TTC549 (cell line): Measurements from ENCODE around the gene ETNK1.
"Not testable (repeated sequence)": the region's sequence is repeated elsewhere in the genome, so short reads cannot be mapped to it uniquely, and the experiment has no call there.

ENCODE experiments used
- FAIRE-seq: peaks from 2 replicates; lab custom pipeline; 2012; peaks lifted over from hg19 to GRCh38; lab: Jason Lieb, UNC

The ETNK1 gene

GRCh38 chr12:22624870-22625761, at the start of gene ETNK1:
ETNK1 (plus strand) TSS chr12:22625171; CDS start chr12:22625431, 260 bp downstream.
- no peak for FAIRE-seq

GRCh38 chr12:22576065-22576464, 48.9 kb upstream of the ETNK1 start:
- FAIRE-seq, result no peak

DNA sequence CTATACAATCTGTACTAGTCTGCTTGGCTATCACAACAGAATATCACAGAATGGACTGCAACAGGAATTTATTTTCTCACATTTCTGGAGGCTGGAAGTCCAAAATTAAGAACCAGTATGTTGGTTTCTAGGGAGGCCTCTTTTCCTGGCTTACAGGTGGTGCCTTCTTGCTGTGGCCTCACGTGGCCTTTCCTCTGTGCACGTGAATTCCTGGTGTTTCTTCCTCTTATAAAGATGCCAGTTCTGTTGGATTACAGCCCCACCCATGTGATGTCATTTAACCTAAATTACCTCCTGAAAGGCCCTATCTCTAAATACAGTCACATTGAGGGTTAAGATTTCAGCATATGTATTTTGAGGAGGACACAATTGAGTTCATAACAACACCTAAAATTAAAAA, 48.5 kb upstream of the ETNK1 start:
- no peak for FAIRE-seq

- no peak for FAIRE-seq
These were observed 47.3 kb upstream of the ETNK1 start for GRCh38 chr12:22577667-22578066.

DNA sequence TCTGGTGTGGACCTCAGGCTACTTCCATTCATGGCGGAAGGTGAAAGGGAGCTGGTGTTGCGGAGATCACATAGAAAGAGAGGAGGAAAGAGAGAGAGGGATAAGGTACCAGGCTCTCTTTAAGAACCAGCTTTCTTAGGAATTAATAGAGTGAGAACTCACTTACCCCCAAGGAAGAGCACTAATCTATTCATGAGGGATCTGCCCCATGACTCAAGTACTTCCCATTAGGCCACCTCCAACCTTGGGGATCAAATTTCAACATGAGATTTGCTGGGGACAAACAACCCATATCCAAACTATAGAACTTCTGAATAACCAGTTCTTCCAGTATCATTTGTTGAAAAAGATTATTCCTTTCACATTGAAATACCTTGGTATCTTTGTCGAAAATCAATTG, 46.6 kb upstream of the ETNK1 start:
- FAIRE-seq, result no peak

- no peak for FAIRE-seq
These were observed 36.2 kb upstream of the ETNK1 start for GRCh38 chr12:22588817-22589216.

DNA sequence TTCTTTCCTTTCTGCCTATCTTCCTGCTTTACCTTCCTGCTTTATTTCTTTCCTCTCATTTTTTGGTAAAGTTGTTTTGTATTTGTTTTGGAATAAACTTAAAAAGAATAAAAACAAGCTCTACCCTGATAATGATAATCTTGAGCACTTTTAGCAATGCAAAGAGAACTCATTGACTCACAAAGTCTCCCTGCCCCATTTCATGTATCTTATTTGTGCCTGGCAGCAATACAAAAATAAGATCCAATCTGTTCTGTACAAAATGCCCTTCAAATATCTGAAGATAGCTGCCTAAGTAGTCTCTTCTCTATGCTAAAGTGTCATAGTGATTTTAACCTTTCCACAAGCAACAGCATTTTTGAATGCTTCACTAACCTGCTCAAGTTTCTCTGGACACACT, 31.1 kb upstream of the ETNK1 start:
- no peak for FAIRE-seq

GRCh38 chr12:22597539-22597938, 27.4 kb upstream of the ETNK1 start:
- FAIRE-seq, result not testable (repeated sequence)

DNA sequence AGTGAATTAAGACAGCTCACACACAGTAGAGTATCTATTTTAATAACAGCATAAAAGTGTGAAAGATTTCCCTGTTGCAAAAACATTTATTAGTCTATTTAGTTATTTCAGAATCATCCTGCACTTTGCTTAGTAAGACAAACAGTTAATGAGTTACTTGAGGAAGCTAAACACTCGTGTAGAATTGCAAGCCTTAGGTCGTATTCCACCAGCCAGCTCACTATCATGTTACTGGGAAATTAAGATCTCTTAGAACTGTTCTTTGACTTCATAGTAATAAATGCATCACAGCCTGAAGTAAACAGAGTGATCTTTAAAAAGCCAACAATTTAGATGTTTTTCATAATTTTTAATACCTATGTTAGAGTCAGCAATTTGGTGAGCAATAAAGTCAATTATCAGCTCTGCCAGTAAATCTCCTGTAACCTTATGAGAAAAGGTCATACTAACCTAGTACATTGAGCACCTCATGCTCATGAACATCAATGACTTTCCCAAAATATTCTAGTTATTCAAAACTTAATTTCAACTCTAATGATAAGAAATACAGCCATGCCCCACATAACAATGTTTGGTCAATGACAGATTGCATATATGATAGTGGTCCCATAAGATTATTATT, 26.7 kb upstream of the ETNK1 start:
- no peak for FAIRE-seq

- no peak for FAIRE-seq
These were observed 26.2 kb upstream of the ETNK1 start for GRCh38 chr12:22598763-22599161.

- FAIRE-seq, result no peak
These were observed 24.8 kb upstream of the ETNK1 start for GRCh38 chr12:22600181-22600580.

- no peak for FAIRE-seq
These were observed 15.5 kb upstream of the ETNK1 start for GRCh38 chr12:22609501-22609900.

DNA sequence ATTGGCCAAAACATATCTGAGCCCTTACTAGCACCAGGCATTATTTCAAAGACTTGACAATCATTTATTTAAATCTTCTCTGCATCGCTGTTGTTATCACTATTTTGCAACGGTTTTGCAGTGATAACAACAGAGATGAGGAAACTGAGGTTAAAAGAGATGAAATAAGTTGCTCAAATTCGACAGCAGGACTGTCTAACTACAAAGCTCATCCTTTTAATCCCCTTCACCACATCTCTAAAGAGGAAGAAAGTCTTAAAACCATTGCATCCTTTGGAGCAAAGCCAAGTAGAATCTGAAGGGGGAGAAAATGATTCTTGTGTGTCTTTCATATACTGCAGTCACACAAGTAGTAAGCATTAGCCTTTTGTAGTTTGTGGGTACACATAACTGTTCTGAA, 14.8 kb upstream of the ETNK1 start:
- no peak for FAIRE-seq

GRCh38 chr12:22612822-22613221, 12.1 kb upstream of the ETNK1 start:
- FAIRE-seq, result not testable (repeated sequence)

DNA sequence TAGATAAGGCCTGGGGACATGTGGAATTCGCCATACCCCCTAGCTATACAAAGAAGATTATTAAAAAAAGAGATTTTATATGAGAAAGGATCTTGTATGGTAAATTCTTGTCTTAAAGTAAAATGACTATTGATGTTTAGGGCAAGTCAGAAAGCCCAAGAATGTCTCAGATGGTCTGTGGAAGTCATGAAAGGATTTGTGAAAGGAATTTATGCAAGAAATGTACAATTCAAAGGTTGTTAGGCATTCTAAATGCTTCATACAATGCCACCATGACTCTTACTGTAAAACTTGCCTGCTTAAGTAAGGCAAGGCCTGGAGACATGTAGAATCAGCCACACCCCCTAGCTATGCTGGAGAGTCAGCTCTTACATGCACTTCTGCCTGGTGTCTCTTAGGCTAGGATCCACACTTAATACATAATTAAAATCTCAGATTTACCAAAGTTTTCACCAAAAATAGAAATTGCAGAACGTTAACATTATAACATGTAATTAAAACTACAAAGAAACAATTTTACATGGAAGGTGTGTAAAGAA, 8.9 kb upstream of the ETNK1 start:
- no peak for FAIRE-seq

- FAIRE-seq, result no peak
These were observed 7.3 kb upstream of the ETNK1 start for GRCh38 chr12:22617630-22618029.

- no peak for FAIRE-seq
These were observed 462 bp upstream of the ETNK1 start for GRCh38 chr12:22624548-22624869.

- no peak for FAIRE-seq
These were observed 857 bp downstream of the ETNK1 start for GRCh38 chr12:22625762-22626294.

GRCh38 chr12:22626406-22626805, 1.4 kb downstream of the ETNK1 start:
- no peak for FAIRE-seq

GRCh38 chr12:22627371-22627770, 2.4 kb downstream of the ETNK1 start:
- no peak for FAIRE-seq

DNA sequence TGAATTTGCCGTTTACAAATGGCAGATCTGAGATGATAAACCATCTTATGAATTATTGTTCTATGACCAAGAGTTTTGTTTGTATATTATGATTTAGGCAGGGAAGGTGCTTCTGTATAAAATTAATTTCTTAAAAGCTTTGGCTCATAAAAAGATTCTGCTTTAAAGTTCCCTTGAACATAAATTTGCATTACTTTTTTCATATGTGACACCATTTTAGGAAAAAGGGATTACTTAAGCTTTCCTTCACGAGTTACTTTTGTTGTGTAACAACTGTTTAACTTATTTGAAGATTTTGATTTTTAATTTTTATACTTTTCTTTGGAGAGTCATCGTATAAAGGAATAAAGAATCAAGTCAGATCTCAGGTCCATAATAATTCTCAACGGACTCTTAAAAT, 3.3 kb downstream of the ETNK1 start:
- FAIRE-seq, result no peak

DNA sequence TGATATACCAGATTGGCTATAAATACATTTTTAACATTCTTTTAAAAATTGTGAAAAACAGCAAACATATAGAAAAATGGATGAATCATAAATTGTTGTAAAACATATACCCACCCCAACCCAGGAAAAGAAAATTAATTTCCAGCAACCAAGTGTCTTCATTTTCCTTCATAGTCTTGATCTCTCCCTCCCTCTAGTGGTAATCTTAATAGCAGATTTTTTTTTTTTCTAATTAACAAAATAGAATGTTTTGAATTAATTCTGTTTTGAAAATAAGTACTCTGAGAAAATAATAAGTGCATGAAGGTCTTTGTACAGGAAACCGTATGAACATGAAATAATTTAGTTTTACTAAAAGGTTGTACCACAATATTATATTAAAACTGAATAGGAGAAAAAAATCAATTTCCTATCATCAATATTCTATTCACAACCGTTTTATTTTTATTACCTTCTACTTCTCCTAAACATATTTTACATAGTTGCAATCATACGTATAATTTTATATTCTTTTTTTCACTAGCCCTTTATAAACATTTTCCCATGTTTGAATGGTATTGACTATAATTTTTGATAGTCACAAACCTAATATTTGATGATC, 7.0 kb downstream of the ETNK1 start:
- FAIRE-seq, result peak; percentile 74

- no peak for FAIRE-seq
These were observed 9.9 kb downstream of the ETNK1 start for GRCh38 chr12:22634883-22635282.
